ENCODE measurements around the gene CLPTM1.

The CLPTM1 gene

GRCh38 chr19:44948237-44948636 lies 6.9 kb upstream of the CLPTM1 start:
- TF ChIP-seq FOXP2 (optimal IDR thresholded peaks at IDR 0.05; ENCODE audit: borderline replicate concordance, extremely low read depth, extremely low read length, insufficient read depth) (no peak), REST (IDR thresholded peaks at IDR 0.05; ENCODE audit: insufficient read depth in 1 of 2, low read depth in 2 of 2, low read length in 2 of 2) (no peak)

- TF ChIP-seq FOXP2 (optimal IDR thresholded peaks at IDR 0.05; ENCODE audit: borderline replicate concordance, extremely low read depth, extremely low read length, insufficient read depth) (no peak), POLR2AphosphoS5 (IDR thresholded peaks at IDR 0.05; ENCODE audit: low read depth, low read length) (no peak), TAF1 (IDR thresholded peaks at IDR 0.05; ENCODE audit: borderline replicate concordance, insufficient read depth, low read length) (no peak), SIN3A (IDR thresholded peaks at IDR 0.05; ENCODE audit: borderline replicate concordance, insufficient read depth, low read length) (no peak), REST (IDR thresholded peaks at IDR 0.05; ENCODE audit: insufficient read depth in 1 of 2, low read depth in 2 of 2, low read length in 2 of 2) (no peak)
These were observed 6.3 kb upstream of the CLPTM1 start for GRCh38 chr19:44948763-44949374.

- TF ChIP-seq TAF1 (IDR thresholded peaks at IDR 0.05; ENCODE audit: borderline replicate concordance, insufficient read depth, low read length) (no peak), POLR2AphosphoS5 (IDR thresholded peaks at IDR 0.05; ENCODE audit: low read depth, low read length) (no peak), REST (IDR thresholded peaks at IDR 0.05; ENCODE audit: insufficient read depth in 1 of 2, low read depth in 2 of 2, low read length in 2 of 2) (no peak), FOXP2 (optimal IDR thresholded peaks at IDR 0.05; ENCODE audit: borderline replicate concordance, extremely low read depth, extremely low read length, insufficient read depth) (no peak), SIN3A (IDR thresholded peaks at IDR 0.05; ENCODE audit: borderline replicate concordance, insufficient read depth, low read length) (no peak)
These were observed 5.6 kb upstream of the CLPTM1 start for GRCh38 chr19:44949550-44949949.

- no peak for TF ChIP-seq FOXP2 (optimal IDR thresholded peaks at IDR 0.05; ENCODE audit: borderline replicate concordance, extremely low read depth, extremely low read length, insufficient read depth)
- no peak for TF ChIP-seq TAF1 (IDR thresholded peaks at IDR 0.05; ENCODE audit: borderline replicate concordance, insufficient read depth, low read length)
- no peak for TF ChIP-seq SIN3A (IDR thresholded peaks at IDR 0.05; ENCODE audit: borderline replicate concordance, insufficient read depth, low read length)
- no peak for TF ChIP-seq POLR2AphosphoS5 (IDR thresholded peaks at IDR 0.05; ENCODE audit: low read depth, low read length)
- TF ChIP-seq REST (IDR thresholded peaks at IDR 0.05; ENCODE audit: insufficient read depth in 1 of 2, low read depth in 2 of 2, low read length in 2 of 2) = no peak
These were observed 3.7 kb upstream of the CLPTM1 start for GRCh38 chr19:44951179-44952159.
